Lung microvascular endothelial cell (primary cell): ENCODE measurements around the gene PHTF2. TPM values are rescaled to one million over a fixed set of nuclear protein-coding genes. Genes with fewer than 3 reads are reported as not detected.

Source experiments
- DNase-seq, 2 donors: peaks; one replicate each; pipeline versions ENCODE4 v3.0.0 to v3.0.0-alpha.2; 2010; ENCODE audit warnings: low read depth in 2 of 2
- total RNA-seq: library from RNA; depleted of rRNA; stranded (reverse); fragments of >200 nt; gene quantifications from 2 replicates; pipeline ENCODE4 v1.2.1, GENCODE V29; 2014

The PHTF2 gene
- total RNA-seq, 1 donor from 2014 or later: 7.7 TPM

DNA sequence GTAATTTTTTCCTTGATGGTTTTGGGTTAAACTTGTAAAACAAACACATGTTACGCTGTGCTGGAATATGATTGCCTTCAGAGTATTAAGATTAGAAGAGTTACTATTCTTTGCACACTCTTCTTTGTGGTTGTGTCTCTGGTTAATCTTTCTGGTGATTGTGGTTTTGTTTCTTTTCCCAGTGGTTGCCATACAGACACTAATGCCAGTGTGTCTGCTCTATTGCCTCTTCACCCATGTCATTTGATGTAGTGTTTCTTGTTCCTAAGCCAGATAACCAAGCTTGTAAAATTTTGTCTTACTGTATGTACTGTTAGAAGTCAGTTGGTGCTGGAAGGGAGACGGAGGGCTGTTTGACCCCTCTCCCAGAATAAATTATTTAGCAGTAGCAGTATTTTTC is 124.8 kb downstream of the PHTF2 start:
- DNase-seq: no peak

DNA sequence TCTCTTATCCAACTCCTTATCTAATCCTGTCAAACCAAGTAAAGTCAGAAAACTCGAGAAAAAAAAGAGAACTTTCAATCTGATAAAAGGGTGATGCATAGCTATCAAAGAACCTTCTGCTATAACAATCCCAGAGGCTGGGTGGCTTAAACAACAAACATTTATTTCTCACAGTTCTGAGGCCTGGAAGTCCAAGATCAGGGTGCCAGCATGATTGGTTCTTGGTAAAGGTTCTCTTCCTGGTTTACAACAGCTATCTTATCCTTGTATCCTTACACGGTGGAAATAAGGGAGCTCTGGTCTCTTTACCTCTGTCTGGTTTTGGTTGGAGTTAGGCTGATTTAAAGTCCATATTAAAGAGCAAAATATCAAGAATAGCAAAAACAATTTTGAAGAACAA is 131.9 kb downstream of the PHTF2 start:
- no peak for DNase-seq

- DNase-seq: no peak
These were observed 133.3 kb downstream of the PHTF2 start for GRCh38 chr7:77931841-77932240.

- peak in 1 of 2 donors; percentile 69 for DNase-seq
These were observed 134.8 kb downstream of the PHTF2 start for GRCh38 chr7:77933394-77933793.

DNA sequence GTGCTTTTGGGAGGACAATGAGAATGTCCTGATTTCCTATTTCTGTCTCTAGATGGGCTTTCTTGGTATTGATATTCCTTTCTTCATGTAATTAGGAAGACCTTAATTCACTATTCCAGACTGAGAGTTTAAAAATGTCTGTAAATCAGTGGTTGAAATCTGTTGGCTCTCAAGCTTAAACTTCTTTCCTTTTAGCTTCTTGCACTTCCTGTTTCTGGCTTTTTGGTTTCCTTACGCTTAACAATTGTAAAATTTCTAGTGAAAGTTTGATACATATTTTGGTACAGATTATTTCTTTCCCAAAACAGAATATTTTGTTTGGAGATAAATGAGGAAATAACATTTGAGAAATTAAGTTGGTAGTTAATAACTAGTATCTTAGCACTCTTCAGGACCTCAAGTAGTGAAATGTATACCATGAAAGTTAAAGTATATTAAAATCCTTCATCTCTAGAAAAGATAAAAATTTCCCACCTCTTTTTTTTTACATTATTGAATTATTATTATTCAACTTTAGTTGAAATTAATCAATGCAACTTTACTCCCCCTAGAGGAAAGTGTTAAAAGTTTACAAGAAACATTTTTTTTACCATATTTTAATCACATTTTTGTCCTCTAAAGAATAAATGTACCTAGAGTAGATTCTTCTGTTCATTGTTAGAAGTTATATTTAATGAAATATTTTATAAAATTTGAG is 137.2 kb downstream of the PHTF2 start:
- DNase-seq: peak; percentile 3 to 25

GRCh38 chr7:77940647-77941046 is 142.1 kb downstream of the PHTF2 start:
- DNase-seq: peak; percentile 36 to 56

GRCh38 chr7:77942431-77942830 is 143.9 kb downstream of the PHTF2 start:
- DNase-seq: no peak

- DNase-seq: no peak
These were observed 145.9 kb downstream of the PHTF2 start for GRCh38 chr7:77944183-77945182.

DNA sequence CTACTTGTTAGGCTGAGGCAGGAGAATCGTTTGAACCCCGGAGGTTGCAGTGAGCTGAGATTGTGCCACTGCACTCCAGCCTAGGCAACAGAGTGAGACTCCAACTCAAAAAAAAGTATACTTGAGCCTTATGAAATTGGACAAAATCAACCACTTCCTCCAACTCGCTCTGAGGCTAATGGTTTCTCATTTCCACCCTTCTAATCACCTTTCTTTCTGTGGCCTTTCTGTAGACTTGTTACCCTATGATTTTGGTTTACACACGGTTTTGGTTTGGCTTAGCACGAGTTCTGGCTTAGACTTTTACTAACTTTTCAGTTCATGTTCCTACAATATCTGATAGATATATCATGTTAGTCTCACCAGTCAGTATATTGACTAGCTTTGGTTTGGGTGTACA is 152.0 kb downstream of the PHTF2 start:
- DNase-seq: no peak

- no peak for DNase-seq
These were observed 156.4 kb downstream of the PHTF2 start for GRCh38 chr7:77954773-77955555.

DNA sequence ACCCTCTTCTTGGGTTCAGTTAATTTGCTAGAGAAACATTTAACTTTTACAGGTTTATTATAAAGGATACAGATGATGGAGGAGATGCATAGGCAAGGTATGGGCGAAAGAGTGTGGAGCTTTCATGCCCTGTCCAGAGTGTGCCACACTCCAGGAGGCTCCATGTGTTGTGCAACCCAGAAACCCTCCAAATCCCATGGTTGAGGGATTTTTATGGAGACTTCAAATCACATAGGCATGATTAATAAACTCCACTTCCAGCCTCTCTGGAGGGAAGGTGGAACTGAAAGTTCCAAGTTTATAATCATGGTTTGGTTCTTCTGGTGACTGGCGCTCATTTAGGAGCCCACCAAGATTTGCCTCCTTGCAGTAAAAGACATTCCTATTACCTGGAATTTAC is 159.9 kb downstream of the PHTF2 start:
- no peak for DNase-seq

DNA sequence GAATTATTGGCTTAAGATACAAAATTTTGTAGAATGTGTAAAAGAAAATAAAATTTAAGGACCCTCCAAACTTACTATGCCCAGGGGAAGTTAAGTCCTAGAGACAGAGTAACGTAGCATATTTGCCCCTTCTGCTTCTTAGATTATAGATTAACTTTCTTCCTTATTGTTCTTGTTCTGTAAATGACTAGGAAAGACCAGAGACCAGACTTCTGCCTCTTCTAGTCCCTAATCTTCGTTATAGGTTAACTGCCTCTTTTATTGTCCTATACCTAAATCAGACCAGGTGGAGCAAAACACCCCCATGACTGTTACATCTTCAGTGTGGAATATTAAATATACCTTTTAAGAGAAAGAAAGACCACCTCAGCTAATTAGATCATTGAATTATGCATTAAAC is 160.5 kb downstream of the PHTF2 start:
- no peak for DNase-seq

- DNase-seq: no peak
These were observed 161.8 kb downstream of the PHTF2 start for GRCh38 chr7:77960336-77960735.

DNA sequence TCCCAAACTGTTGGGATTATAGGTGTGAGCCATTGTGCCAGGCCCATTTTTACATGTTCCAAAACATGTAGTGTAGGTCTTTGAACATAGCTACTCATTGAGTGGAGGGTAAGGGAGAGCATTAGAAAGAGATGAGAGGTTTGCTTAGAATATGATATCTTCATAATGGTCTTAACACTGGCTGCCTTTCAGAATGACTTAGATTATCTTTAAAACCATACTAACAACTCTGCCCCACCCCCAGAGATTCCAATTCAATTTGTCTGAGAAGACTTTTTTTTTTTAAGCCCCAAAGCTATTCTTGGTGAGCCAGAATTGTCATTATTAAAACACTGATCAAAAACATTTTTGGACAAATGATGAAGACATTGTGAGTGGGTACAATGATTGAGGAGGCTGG is 168.9 kb downstream of the PHTF2 start:
- DNase-seq: no peak

- no peak for DNase-seq
These were observed 173.2 kb downstream of the PHTF2 start for GRCh38 chr7:77971726-77972125.

GRCh38 chr7:77975672-77976480 is 177.3 kb downstream of the PHTF2 start:
- no peak for DNase-seq

DNA sequence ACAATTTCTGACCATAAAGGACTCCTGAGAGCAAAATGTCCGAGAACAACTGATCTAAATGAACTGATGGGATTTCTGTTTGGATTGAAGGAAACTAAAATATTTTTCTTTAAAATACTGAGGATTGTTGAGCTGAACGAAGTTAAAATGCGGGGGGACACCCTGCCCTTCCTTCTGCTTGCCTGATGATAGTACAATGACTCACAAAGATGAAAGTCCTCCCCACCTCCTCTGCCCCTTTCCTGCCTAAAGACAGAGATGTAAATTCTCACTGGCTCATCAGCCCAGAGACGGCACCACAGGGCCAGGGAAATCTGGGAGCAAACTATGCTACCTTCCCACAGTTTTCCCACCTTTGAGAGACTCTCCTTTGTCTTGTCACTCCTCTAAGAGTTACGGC is 180.6 kb downstream of the PHTF2 start:
- no peak for DNase-seq

GRCh38 chr7:77980087-77980713 is 181.6 kb downstream of the PHTF2 start:
- no peak for DNase-seq

DNA sequence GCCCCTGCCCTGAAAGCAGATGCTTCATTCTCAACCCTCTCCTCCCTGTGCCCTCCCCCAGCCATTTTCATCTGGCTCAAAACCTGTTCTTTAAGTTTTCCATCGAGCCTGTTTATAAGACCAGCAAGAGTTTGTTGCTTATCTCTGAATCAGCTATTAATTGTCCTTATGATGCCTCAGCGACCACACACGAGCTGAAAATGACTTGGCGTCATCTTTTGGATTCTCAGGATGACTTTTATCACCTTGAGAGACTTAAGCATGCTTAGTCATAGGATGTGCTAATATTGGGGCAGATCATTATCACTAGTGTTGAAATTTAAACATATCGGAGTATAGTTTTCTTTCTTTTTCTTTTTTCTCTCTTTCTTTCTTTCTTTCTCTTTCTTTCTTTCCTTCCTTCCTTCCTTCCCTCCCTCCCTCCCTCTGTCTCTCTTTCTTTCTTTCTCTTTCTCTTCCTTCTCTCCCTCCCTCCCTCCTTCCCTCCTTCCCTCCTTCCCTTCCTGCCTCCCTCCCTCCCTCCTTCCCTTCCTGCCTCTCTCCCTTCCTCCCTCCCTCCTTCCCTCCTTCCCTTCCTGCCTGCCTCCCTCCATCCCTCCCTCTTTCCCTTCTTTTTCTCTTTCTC is 184.5 kb downstream of the PHTF2 start:
- DNase-seq: no peak

DNA sequence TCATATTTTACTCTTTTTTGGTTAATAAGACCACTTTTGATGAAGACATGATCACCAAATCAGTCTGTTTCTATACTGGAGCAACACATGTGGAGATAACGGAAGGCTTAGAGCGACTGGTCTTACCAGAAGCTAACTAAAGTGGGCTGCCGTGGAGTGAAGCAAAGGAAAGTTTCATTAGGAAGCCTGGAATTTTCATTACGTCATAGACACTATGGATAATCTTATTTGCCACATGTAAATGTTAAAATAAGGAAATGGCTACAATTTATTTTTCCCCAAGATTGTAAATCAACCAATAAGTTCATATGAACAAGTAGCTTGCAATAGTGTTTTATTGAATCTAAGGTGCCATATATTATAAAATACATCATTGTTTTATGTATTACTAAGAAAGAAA is 185.4 kb downstream of the PHTF2 start:
- DNase-seq: no peak
